H1 (cell line): ENCODE data around the gene SLC18A3. TPM values are rescaled to one million over a fixed set of nuclear protein-coding genes. Genes with fewer than 3 reads are reported as not detected.

ENCODE experiments used
- CTCF ChIA-PET: fragments of 300-600 bp; sonication (Branson Sonifier 250); formaldehyde crosslinking; loops from one replicate; lab custom pipeline; 2021; ENCODE audit not compliant: partially characterized antibody; lab: Charles Lee
- POLR2A ChIA-PET: fragments of 300-600 bp; sonication (Branson Sonifier 250); formaldehyde crosslinking; loops from one replicate; lab custom pipeline; 2021; ENCODE audit warnings: inconsistent platforms; ENCODE audit not compliant: partially characterized antibody; lab: Charles Lee
- DNase-seq, 2 experiments: peaks; one replicate each; pipeline versions ENCODE4 v3.0.0 to v3.0.0-alpha.2; 2010 to 2022; ENCODE audit warnings: low spot score in 2 of 2, low read depth in 1 of 2, mixed read lengths in 1 of 2
- FAIRE-seq: peaks from 2 replicates; lab custom pipeline; 2011; peaks lifted over from hg19 to GRCh38; lab: Jason Lieb, UNC
- H2AFZ ChIP-seq: 2 replicates; pipeline ENCODE4 v1.8.1; 2012; ENCODE audit warnings: low read length, inconsistent platforms
- H2AK5ac ChIP-seq: 2 replicates; pipeline ENCODE4 v1.6.1; 2013; ENCODE audit warnings: low read depth, low read length
- H2BK120ac ChIP-seq: replicated peaks from 2 replicates; pipeline ENCODE3; 2013; ENCODE audit warnings: low read depth, low read length, inconsistent platforms
- H2BK12ac ChIP-seq: 2 replicates; pipeline ENCODE4 v1.6.1; 2013; ENCODE audit warnings: low read depth, low read length
- H2BK15ac ChIP-seq: 2 replicates; pipeline ENCODE4 v1.6.1; 2013; ENCODE audit warnings: low read length
- H2BK20ac ChIP-seq: 2 replicates; pipeline ENCODE4 v1.6.1; 2013; ENCODE audit warnings: low read length
- H2BK5ac ChIP-seq: 2 replicates; pipeline ENCODE4 v1.6.1; 2013; ENCODE audit warnings: low read depth, low read length
- H3K14ac ChIP-seq: 2 replicates; pipeline ENCODE4 v1.6.1; 2013; ENCODE audit warnings: inconsistent platforms; ENCODE audit not compliant: insufficient read length
- H3K18ac ChIP-seq: 2 replicates; pipeline ENCODE4 v1.6.1; 2013; ENCODE audit warnings: low read length; ENCODE audit errors: extremely low read depth
- H3K23ac ChIP-seq: 2 replicates; pipeline ENCODE4 v1.6.1; 2013; ENCODE audit warnings: inconsistent platforms; ENCODE audit not compliant: insufficient read length
- H3K23me2 ChIP-seq: 2 replicates; pipeline ENCODE4 v1.6.1; 2013; ENCODE audit warnings: low read depth, low read length
- H3K27ac ChIP-seq: 2 replicates; pipeline ENCODE4 v1.6.1; 2011; ENCODE audit warnings: low read depth, low read length, inconsistent platforms
- H3K27me3 ChIP-seq, 4 experiments: replicated peaks in 1 of 4; 1 replicate in 1 of 4; 2 replicates in 3 of 4; pipeline versions ENCODE4 v1.6.1 to v1.8.1; 2011 to 2013; ENCODE audit warnings: low read length in 3 of 4, mild to moderate bottlenecking in 3 of 4, inconsistent platforms in 2 of 4, mixed read lengths in 2 of 4, moderate library complexity in 1 of 4; ENCODE audit not compliant: control insufficient read depth in 3 of 4, insufficient read depth in 3 of 4; ENCODE audit errors: extremely low read depth in 1 of 4
- H3K36me3 ChIP-seq, 4 experiments: 2 replicates each; pipeline versions ENCODE4 v1.6.1 to v1.8.1; 2011 to 2013; ENCODE audit warnings: mild to moderate bottlenecking in 4 of 4, low read length in 3 of 4, moderate library complexity in 2 of 4, control low read depth in 1 of 4, inconsistent platforms in 1 of 4; ENCODE audit not compliant: insufficient read depth in 4 of 4, control insufficient read depth in 2 of 4
- H3K4ac ChIP-seq: replicated peaks from 2 replicates; pipeline ENCODE3; 2013; ENCODE audit warnings: low read length, low read depth, mixed read lengths, inconsistent platforms; ENCODE audit not compliant: insufficient read length
- H3K4me1 ChIP-seq, 4 experiments: replicated peaks in 1 of 4; 1 replicate in 1 of 4; 2 replicates in 3 of 4; pipeline versions ENCODE4 v1.6.1 to v1.8.1; 2011 to 2013; ENCODE audit warnings: low read length in 3 of 4, inconsistent platforms in 2 of 4, mixed read lengths in 1 of 4; ENCODE audit not compliant: insufficient read depth in 4 of 4, control insufficient read depth in 3 of 4
- H3K4me2 ChIP-seq, 2 experiments: 2 replicates each; pipeline versions ENCODE4 v1.6.1 to v1.8.1; 2011 to 2013; ENCODE audit warnings: low read depth in 2 of 2, low read length in 2 of 2, control low read depth in 1 of 2, inconsistent platforms in 1 of 2, mild to moderate bottlenecking in 1 of 2; ENCODE audit not compliant: insufficient read depth in 1 of 2
- H3K4me3 ChIP-seq, 4 experiments: fragments of 200-600, 300-600 bp in 1 of 4; sonication (generic), shearing (Covaris generic), sonication (Bioruptor Twin) in 1 of 4; 2 replicates each; pipeline versions ENCODE4 v1.5.1 to v1.8.1; 2011 to 2016; ENCODE audit warnings: low read length in 4 of 4, low read depth in 3 of 4, control low read depth in 2 of 4, inconsistent platforms in 2 of 4, mild to moderate bottlenecking in 2 of 4, mixed read lengths in 1 of 4, moderate library complexity in 1 of 4; ENCODE audit not compliant: insufficient read depth in 2 of 4; ENCODE audit errors: extremely low read depth in 1 of 4
- H3K56ac ChIP-seq: replicated peaks from 2 replicates; pipeline ENCODE3; 2013; ENCODE audit warnings: low read depth, mild to moderate bottlenecking, mixed read lengths, low read length, inconsistent platforms; ENCODE audit not compliant: insufficient read length
- H3K79me1 ChIP-seq: 2 replicates; pipeline ENCODE4 v1.6.1; 2013; ENCODE audit warnings: low read depth, low read length, control low read depth
- H3K79me2 ChIP-seq, 2 experiments: 2 replicates each; pipeline versions ENCODE4 v1.6.1 to v1.8.1; 2012 to 2013; ENCODE audit warnings: low read length in 2 of 2, mild to moderate bottlenecking in 2 of 2, inconsistent platforms in 1 of 2; ENCODE audit not compliant: insufficient read depth in 2 of 2, control insufficient read depth in 1 of 2
- H3K9ac ChIP-seq, 4 experiments: replicated peaks in 1 of 4; 1 replicate in 1 of 4; 2 replicates in 3 of 4; pipeline versions ENCODE4 v1.6.1 to v1.8.1; 2011 to 2013; ENCODE audit warnings: low read depth in 3 of 4, low read length in 3 of 4, control low read depth in 2 of 4, mild to moderate bottlenecking in 2 of 4, moderate library complexity in 2 of 4, inconsistent platforms in 1 of 4; ENCODE audit errors: extremely low read depth in 1 of 4
- H3K9me3 ChIP-seq, 2 experiments: 2 replicates each; pipeline versions ENCODE4 v1.6.1 to v1.8.1; 2012 to 2013; ENCODE audit warnings: mild to moderate bottlenecking in 2 of 2, moderate library complexity in 2 of 2, control low read depth in 1 of 2, inconsistent platforms in 1 of 2, low read depth in 1 of 2, low read length in 1 of 2, mixed read lengths in 1 of 2; ENCODE audit not compliant: insufficient read depth in 2 of 2
- H4K20me1 ChIP-seq, 2 experiments: replicated peaks in 1 of 2; 2 replicates each; pipeline versions ENCODE3 to v1.8.1; 2011 to 2013; ENCODE audit warnings: inconsistent platforms in 2 of 2, low read length in 2 of 2, mild to moderate bottlenecking in 1 of 2; ENCODE audit not compliant: insufficient read depth in 2 of 2, control insufficient read depth in 1 of 2
- H4K5ac ChIP-seq: 2 replicates; pipeline ENCODE4 v1.6.1; 2013; ENCODE audit warnings: low read length, low read depth, mixed read lengths, inconsistent platforms; ENCODE audit not compliant: insufficient read length
- H4K8ac ChIP-seq: 2 replicates; pipeline ENCODE4 v1.8.0; 2013; ENCODE audit warnings: mild to moderate bottlenecking, moderate library complexity, low read length, inconsistent platforms; ENCODE audit not compliant: insufficient read depth; ENCODE audit errors: extremely low read depth
- H4K91ac ChIP-seq: replicated peaks from 2 replicates; pipeline ENCODE3; 2013; ENCODE audit warnings: low read length, mixed read lengths, inconsistent platforms; ENCODE audit not compliant: insufficient read length
- KDM4A ChIP-seq: IDR thresholded peaks from one replicate; pipeline ENCODE4 v1.7.1; 2012; ENCODE audit warnings: low read depth, mild to moderate bottlenecking, moderate library complexity, low read length, inconsistent platforms; ENCODE audit not compliant: severe bottlenecking
- NRF1 ChIP-seq: IDR thresholded peaks from 2 replicates; pipeline ENCODE4 v1.6.1; 2011; ENCODE audit warnings: mild to moderate bottlenecking, low read depth, low read length, improper control_type of control experiment
- WGBS, 2 experiments: shearing (Covaris generic) in 1 of 2; methylation state at CpG; one replicate each; pipeline versions ENCODE4 v1.1.6 to v1.1.7; 2013 to 2015; ENCODE audit warnings: low lambda C conversion rate in 2 of 2, mixed read lengths in 2 of 2, inconsistent platforms in 1 of 2, low coverage in 1 of 2, missing lambda C conversion rate in 1 of 2; ENCODE audit not compliant: insufficient replicate concordance in 2 of 2, insufficient coverage in 1 of 2, insufficient read length in 1 of 2; ENCODE audit errors: extremely low coverage in 1 of 2, missing lambda C conversion rate in 1 of 2; 5-methylcytosine and 5-hydroxymethylcytosine counted together
- polyA plus RNA-seq, 7 experiments: library from polyadenylated mRNA; depleted of rRNA in 3 of 7; stranded (reverse) in 5 of 7; unstranded in 2 of 7; fragments of >200 nt in 5 of 7; fragments of 200-250 nt in 2 of 7; gene quantifications; 1 replicate in 5 of 7; 2 replicates in 1 of 7; 4 replicates in 1 of 7; pipeline versions ENCODE4 v1.2.1 to v1.2.3, GENCODE V29; 2011 to 2013; ENCODE audit warnings: missing spikeins in 2 of 7, mixed read lengths in 2 of 7
- total RNA-seq: library from RNA; stranded (reverse); fragmentation: NEBNext Ultra II Directional; extraction: Animal tissue kit (Norgen Biotek cat#: 25700); gene quantifications from 2 replicates; pipeline ENCODE4 v1.2.1, GENCODE V29; 2021

The SLC18A3 gene
- total and polyA plus RNA-seq, 2 of the 8 experiments (the other 6 are each of a cell fraction or from before 2014, with no cell fraction given) = 0.17 TPM; not detected in 1

DNA sequence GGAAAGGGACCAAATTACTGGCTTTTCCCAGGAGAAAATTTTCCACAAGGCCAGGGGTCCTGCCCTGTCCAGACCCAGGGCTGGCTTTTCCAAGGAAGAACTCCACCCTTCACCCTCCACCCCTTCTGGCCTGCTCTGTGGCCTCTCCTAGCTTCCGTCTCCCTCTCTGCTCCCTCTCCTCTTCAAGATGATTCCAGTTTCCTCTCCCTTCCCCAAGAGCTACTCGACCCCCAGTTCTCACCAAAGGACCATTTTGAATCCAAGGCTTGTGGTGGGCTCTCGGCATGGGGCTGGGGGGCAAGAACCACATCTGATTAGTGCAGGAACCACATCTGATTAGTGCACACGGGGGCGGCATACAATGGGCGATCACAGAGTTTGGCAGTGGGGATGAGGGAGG is 11.5 kb downstream of the SLC18A3 start:
- no peak overlapping the region for H2BK15ac ChIP-seq
- no peak overlapping the region for H2AK5ac ChIP-seq
- DNase-seq (no peak), FAIRE-seq (no peak)
- H3K23ac ChIP-seq = no peak overlapping the region
- H2BK20ac ChIP-seq = no peak overlapping the region
- no peak overlapping the region for H4K5ac ChIP-seq
- H2BK5ac ChIP-seq = no peak overlapping the region
- no peaks in the 10 kb centered on the region for H3K9me3 ChIP-seq
- no peak overlapping the region for H2AFZ ChIP-seq
- 54% methylated on average over 6 of the region's 6 CpGs; no CpG with 5 or more reads in 1 of the 2 experiments for WGBS, 2 experiments
- POLR2A ChIA-PET = no interaction called here
- H3K79me1 ChIP-seq = no peaks in the 10 kb centered on the region
- no peaks in the 10 kb centered on the region for H3K4me1 ChIP-seq
- no peak overlapping the region for H2BK12ac ChIP-seq
- H4K8ac ChIP-seq = no peak overlapping the region
- CTCF ChIA-PET = interaction anchor here (0.6 to 4.4 kb wide), 9 partner anchors 9 to 169 kb away, joined by 3 to 13 read pairs (median 4); no protein-coding TSS in a partner anchor
- H3K4me2 ChIP-seq = no peak overlapping the region; a peak in 1 of 4 replicates
- H3K56ac ChIP-seq = no peak overlapping the region
- H4K20me1 ChIP-seq = peaks cover 0 to 2% of the 10 kb centered on the region in 2 experiments
- H3K18ac ChIP-seq = no peak overlapping the region
- H3K23me2 ChIP-seq = peaks cover 4% of the 10 kb centered on the region; the same call in 1 of the 2 replicates
- H3K27me3 ChIP-seq = peaks cover 0 to 23% (median 16%) of the 10 kb centered on the region in 4 experiments; a peak in 6 of 7 replicates
- H3K27ac ChIP-seq = no peak overlapping the region
- no peak overlapping the region for H3K14ac ChIP-seq
- H3K36me3 ChIP-seq = no peaks in the 10 kb centered on the region
- no peak overlapping the region for H3K9ac ChIP-seq
- no peaks in the 10 kb centered on the region for H3K79me2 ChIP-seq
- TF ChIP-seq KDM4A = no peak
- no peak for TF ChIP-seq NRF1
- H3K4me3 ChIP-seq = no peak overlapping the region
- H3K4ac ChIP-seq = no peak overlapping the region
- no peak overlapping the region for H4K91ac ChIP-seq
- no peak overlapping the region for H2BK120ac ChIP-seq
